LNCaP clone FGC (cell line): Measurements from ENCODE around the gene COMMD6.

Experiments
- DNase-seq: peaks from one replicate; pipeline ENCODE4 v3.0.0-alpha.2; 2011; ENCODE audit warnings: low read depth
- H3K4me3 ChIP-seq: 2 replicates; pipeline ENCODE4 v1.5.1; 2011; ENCODE audit warnings: mild to moderate bottlenecking, low read depth, low read length, control low read depth
- CTCF ChIP-seq: IDR thresholded peaks from 2 replicates; pipeline ENCODE4 v1.5.1; 2012; ENCODE audit warnings: mild to moderate bottlenecking; ENCODE audit not compliant: control insufficient read depth, insufficient read depth; ENCODE audit errors: extremely low read depth

The COMMD6 gene

GRCh38 chr13:75511051-75511625, 26.5 kb downstream of the COMMD6 start:
- no peak for TF ChIP-seq CTCF
- peak; percentile 19 for DNase-seq
- no peak overlapping the region for H3K4me3 ChIP-seq

- no peak overlapping the region for H3K4me3 ChIP-seq
- no peak for TF ChIP-seq CTCF
- no peak for DNase-seq
Measured at GRCh38 chr13:75508002-75508548, 29.6 kb downstream of the COMMD6 start.

- H3K4me3 ChIP-seq, result no peak overlapping the region
- no peak for DNase-seq
Measured at GRCh38 chr13:75507027-75508001, 30.3 kb downstream of the COMMD6 start.

GRCh38 chr13:75506018-75506417, 31.6 kb downstream of the COMMD6 start:
- H3K4me3 ChIP-seq, result no peak overlapping the region
- DNase-seq, result no peak
- no peak for TF ChIP-seq CTCF

More at GRCh38 chr13:75507027-75508001, 30.3 kb downstream of the COMMD6 start:
- TF ChIP-seq CTCF, result no peak

- no peak for TF ChIP-seq CTCF
- DNase-seq, result no peak
- no peak overlapping the region for H3K4me3 ChIP-seq
Measured at GRCh38 chr13:75505327-75505726, 32.3 kb downstream of the COMMD6 start.

GRCh38 chr13:75495938-75496337, 41.7 kb downstream of the COMMD6 start:
- TF ChIP-seq CTCF, result no peak
- H3K4me3 ChIP-seq, result no peak overlapping the region
- DNase-seq, result no peak
